IPS DF 6.9 (cell line): ENCODE data around the gene SSBP3.

Experiments used
- DNase-seq: peaks from one replicate; pipeline ENCODE4 v3.0.0-alpha.2; 2013; ENCODE audit warnings: low read depth, low spot score
- H3K27ac ChIP-seq: one replicate; pipeline ENCODE4 v1.5.1; 2013; ENCODE audit warnings: low read length, control low read depth
- H3K27me3 ChIP-seq: 2 replicates; pipeline ENCODE4 v1.6.1; 2013; ENCODE audit warnings: mild to moderate bottlenecking, low read length; ENCODE audit not compliant: control insufficient read depth, insufficient read depth
- H3K36me3 ChIP-seq: 2 replicates; pipeline ENCODE4 v1.6.1; 2013; ENCODE audit warnings: low read length; ENCODE audit not compliant: control insufficient read depth, insufficient read depth
- H3K4me1 ChIP-seq: 2 replicates; pipeline ENCODE4 v1.6.1; 2013; ENCODE audit warnings: low read length; ENCODE audit not compliant: control insufficient read depth, insufficient read depth
- H3K4me3 ChIP-seq: 2 replicates; pipeline ENCODE4 v1.5.1; 2013; ENCODE audit warnings: mild to moderate bottlenecking, low read length
- H3K9me3 ChIP-seq: 2 replicates; pipeline ENCODE4 v1.6.1; 2013; ENCODE audit warnings: low read length, inconsistent platforms; ENCODE audit not compliant: control insufficient read depth, insufficient read depth
- WGBS: extraction: QIAGEN DNeasy Blood & Tissue Kit; methylation state at CpG from one replicate; pipeline ENCODE4 v1.1.7; 2013; ENCODE audit warnings: mixed read lengths, missing lambda C conversion rate; ENCODE audit not compliant: insufficient read length, insufficient coverage; 5-methylcytosine and 5-hydroxymethylcytosine counted together

Gene SSBP3

DNA sequence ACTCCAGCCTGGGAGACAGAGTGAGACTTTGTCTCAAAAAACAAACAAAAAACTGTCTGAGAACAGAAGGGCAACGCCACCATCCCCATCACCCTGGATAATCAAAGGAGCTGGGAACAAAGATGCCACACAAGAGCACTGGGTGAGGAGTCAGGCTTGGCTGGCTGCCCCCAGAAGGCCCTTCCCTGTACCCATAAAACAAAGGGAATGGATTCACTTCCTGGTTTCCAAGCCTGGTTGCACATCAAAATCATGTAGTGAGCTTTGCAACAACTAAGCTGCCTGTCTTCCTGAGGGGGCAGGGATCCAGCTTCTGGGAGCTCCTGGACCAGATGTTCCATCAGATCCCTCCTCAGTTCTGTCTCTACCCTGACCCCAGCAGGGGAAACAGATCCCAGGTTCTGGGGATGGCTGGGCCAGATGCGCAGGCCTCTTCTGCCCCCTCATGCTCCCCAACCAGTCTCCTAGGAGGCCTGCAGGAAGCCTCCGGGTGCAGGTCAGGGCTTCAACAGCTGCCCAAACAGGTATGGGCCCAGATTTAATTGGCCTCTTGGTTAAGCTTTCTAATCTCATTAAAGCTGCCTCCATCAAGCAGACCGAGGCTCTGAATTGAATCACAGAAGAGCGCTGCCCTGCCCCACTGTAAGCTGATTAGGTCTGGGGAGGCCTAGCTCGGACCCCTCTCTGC lies 108.5 kb downstream of the SSBP3 start:
- Histone ChIP-seq H3K27ac (no peak overlapping the region), H3K9me3 (no peaks in the 10 kb centered on the region), H3K4me1 (peaks cover 7% of the 10 kb centered on the region), H3K27me3 (no peaks in the 10 kb centered on the region), H3K4me3 (no peak overlapping the region), H3K36me3 (no peaks in the 10 kb centered on the region)
- DNase-seq = no peak
- WGBS = no CpG with 5 or more reads among the region's 6 CpGs

DNA sequence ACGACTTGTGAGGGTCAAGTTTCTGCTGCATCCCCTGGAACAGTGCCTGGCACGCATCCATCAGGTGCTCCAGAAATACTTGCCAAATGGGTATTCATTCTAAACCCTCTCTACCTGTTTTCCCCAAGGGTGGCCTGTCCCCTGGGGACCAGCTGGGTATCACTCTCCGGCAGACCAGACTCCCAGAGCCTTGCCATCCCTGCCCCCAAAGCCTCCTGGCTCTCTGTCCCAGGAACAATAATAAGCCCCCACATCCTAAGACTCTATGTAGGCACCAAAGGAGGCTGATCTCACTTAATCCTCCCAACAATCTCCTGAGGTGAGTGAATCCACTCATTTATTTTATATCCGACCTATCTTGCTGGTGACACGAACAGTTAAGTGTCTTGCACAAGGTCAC lies 109.5 kb downstream of the SSBP3 start:
- H3K27ac ChIP-seq = no peak overlapping the region
- no peaks in the 10 kb centered on the region for H3K36me3 ChIP-seq
- H3K9me3 ChIP-seq = no peaks in the 10 kb centered on the region
- DNase-seq = no peak
- H3K4me3 ChIP-seq = no peak overlapping the region
- peaks cover 7% of the 10 kb centered on the region for H3K4me1 ChIP-seq
- H3K27me3 ChIP-seq = no peaks in the 10 kb centered on the region
- no CpG with 5 or more reads among the region's 5 CpGs for WGBS

DNA sequence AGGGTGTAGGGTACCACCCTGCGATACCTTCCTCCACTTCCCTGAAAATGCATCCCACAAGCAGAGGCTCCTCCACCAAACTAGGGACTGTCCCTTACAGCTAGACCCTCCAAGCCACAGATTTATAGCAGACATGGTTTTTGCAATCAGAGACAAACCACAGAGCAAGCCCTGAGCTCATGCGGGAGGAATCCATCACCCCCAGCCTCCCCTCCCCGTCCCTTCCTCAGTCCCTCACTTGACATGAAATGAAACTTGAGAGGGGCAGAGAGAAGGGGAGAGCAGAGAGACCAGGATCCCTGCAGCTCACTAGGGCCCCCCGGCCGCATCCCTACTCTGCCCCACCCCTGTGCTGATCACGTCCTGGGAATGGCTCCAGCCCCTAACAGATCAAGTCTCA lies 111.3 kb downstream of the SSBP3 start:
- no peaks in the 10 kb centered on the region for H3K9me3 ChIP-seq
- H3K4me3 ChIP-seq = no peak overlapping the region
- H3K27ac ChIP-seq = no peak overlapping the region
- no peak for DNase-seq
- no peaks in the 10 kb centered on the region for H3K27me3 ChIP-seq
- no CpG with 5 or more reads among the region's 6 CpGs for WGBS
- H3K36me3 ChIP-seq = no peaks in the 10 kb centered on the region
- peaks cover 5% of the 10 kb centered on the region for H3K4me1 ChIP-seq

DNA sequence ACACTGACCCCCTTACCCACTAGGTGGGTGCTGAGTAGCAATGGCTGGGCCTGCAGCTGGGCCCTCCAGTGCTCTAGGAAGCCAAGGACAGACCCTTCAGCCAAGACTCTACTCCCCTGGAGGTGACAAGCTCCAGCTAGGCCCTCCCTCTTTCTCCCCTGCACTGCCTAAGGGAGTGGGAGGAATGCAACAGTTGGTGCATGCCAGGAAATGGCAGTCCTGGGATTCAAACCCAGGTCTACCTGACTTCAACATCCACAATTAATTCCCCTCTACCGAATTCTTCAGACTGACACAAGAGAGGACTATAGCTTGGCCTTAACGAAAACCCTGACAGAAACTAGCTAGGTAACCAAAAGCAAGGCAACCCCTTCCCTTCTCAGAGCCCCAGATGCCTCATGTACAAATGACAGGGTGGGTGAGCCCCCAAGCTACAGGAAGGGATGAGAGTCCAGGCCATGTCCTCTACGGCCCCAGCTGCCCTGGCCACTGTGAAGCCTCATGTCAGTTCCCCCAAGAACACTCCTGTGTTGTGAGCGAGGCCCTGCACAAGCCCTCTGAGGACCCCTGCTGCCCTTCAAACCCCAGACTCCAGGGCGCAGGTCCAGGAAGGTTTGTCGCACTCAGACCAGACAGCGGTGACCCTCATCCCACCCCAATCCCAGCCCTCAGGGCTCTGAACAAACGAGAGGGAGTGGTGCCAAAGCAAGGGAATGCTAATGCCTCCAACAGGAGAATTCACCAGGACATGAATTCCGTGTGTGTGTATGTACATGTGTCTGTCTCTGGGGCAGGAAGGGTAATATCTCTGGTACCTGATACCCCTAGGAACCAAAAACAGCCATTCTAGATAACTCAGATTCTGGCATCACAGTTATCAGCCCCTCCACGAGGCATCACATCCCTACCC lies 113.9 kb downstream of the SSBP3 start:
- H3K4me3 ChIP-seq = no peak overlapping the region
- no peak for DNase-seq
- H3K36me3 ChIP-seq = no peaks in the 10 kb centered on the region
- H3K9me3 ChIP-seq = no peaks in the 10 kb centered on the region
- no CpG with 5 or more reads among the region's 10 CpGs for WGBS
- H3K27ac ChIP-seq = no peak overlapping the region
- H3K4me1 ChIP-seq = peaks cover 6% of the 10 kb centered on the region
- H3K27me3 ChIP-seq = no peaks in the 10 kb centered on the region

DNA sequence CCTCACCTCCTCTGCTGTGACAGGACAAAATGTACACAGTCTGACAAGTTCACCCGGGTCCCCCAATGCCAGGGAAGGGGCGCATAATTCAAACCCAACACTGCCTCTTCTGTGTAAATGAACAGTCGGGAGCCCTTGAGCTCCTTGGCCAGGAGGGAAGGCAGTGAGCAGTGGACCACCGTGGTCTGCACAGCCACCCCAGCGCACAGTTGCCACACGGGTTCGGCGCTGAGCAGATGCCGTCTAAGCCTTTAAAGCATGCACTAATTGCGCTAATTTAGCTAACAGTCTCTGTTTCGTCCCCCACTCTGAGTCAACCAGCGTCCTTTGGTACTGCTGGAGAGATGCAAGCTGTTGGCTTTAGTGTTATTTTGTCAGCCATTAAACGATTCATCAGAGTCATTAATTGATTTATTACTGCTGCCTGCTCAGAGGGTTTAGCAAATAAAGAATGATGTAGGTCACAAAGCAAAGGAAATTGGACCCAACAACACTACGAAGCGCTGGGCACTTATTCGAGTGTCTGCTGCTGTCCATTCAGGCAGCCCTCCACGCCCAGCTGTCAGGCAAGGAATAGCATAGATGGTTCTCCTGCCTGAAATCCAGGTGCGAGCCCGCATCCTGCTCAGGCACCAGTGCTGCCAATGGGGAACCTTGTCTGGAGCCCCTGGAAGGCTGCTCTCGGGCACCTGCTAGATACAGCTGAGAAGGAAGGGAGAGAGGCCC lies 114.8 kb downstream of the SSBP3 start:
- no peak for DNase-seq
- H3K9me3 ChIP-seq = no peaks in the 10 kb centered on the region
- no CpG with 5 or more reads among the region's 20 CpGs for WGBS
- H3K4me3 ChIP-seq = no peak overlapping the region
- no peaks in the 10 kb centered on the region for H3K36me3 ChIP-seq
- H3K27ac ChIP-seq = no peak overlapping the region
- H3K4me1 ChIP-seq = peaks cover 8% of the 10 kb centered on the region
- no peaks in the 10 kb centered on the region for H3K27me3 ChIP-seq

DNA sequence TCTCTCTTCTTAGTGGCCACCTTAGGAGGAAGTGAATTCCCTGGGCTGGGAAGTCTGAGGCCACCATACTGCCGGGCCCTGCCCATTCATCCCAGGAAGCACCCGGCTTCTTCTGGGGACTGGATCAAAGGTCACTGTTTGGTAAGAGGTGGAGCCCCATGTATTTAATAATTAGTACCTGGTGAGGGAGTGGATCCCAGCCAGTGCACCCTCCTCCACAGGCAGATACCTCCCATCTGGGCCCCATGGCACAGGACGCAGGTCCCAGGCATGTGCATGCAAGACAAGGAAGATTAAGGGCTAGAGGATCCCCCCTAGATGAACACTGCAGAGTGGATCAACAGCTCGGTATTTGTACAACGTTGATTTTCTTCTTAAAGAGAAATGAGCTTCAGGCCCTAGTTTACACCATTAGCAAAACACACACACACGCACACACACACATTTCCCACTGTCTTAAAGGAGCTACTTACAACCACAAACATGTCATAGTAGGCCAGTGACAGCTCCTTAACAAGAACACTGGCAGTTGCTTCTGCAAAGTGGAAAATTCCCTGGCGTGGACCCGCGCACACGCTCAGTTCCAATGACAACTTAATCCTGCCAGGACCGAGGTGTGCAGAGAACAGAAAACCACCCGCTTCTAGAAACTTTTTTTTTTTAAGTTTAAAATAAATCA lies 115.5 kb downstream of the SSBP3 start:
- no peak overlapping the region for H3K4me3 ChIP-seq
- no peak for DNase-seq
- H3K27ac ChIP-seq = no peak overlapping the region
- no peaks in the 10 kb centered on the region for H3K9me3 ChIP-seq
- H3K27me3 ChIP-seq = no peaks in the 10 kb centered on the region
- peaks cover 9% of the 10 kb centered on the region for H3K4me1 ChIP-seq
- H3K36me3 ChIP-seq = no peaks in the 10 kb centered on the region
- no CpG with 5 or more reads among the region's 12 CpGs for WGBS

DNA sequence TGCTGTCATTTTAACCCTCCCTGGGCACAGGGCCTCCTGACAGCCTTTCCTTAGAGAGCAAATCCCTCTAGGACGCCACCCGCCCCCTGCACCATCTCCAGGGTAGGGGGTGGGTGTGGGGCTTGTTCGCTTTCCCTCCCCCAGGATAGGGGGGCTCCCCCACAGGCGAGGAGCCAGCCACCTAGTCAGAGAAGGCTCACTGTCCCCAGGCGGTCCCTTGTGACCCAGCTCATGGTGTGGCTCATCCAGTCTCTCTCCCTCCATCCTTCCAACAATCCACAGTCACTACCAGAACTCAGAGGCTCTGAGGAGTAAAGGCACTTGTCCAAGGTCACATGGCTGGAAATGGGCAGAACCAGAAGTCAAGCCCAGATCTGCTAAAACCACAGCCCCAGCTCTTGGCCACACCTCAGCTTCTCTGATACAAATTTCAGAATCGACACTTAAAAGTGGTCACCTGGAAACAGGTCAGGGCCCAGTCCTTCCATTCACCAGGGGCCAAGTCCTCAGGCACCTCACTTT lies 116.4 kb downstream of the SSBP3 start:
- no CpG with 5 or more reads among the region's 6 CpGs for WGBS
- DNase-seq = no peak
- H3K27me3 ChIP-seq = no peaks in the 10 kb centered on the region
- H3K4me1 ChIP-seq = peaks cover 6% of the 10 kb centered on the region
- H3K27ac ChIP-seq = no peak overlapping the region
- H3K4me3 ChIP-seq = no peak overlapping the region
- H3K9me3 ChIP-seq = no peaks in the 10 kb centered on the region
- no peaks in the 10 kb centered on the region for H3K36me3 ChIP-seq

DNA sequence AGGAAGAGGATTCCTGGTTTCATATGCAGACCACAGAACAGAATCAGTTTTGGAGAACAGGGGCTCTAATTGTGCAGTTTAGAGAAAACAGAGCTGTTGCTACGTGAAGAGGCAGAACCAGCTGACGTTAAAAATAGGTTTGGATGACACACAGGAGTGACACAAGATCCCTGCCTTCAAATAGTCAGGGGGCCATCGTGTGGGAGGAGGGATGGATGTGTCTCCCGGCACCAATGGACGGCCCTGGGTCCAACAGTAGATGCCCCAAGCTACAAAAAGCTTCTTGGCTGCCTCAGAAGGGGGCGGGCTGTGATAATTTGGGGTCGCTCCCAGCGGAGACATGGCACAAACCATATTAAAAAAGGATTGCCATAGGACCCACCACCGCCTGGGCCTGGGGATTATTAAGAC lies 118.4 kb downstream of the SSBP3 start:
- no peak overlapping the region for H3K4me3 ChIP-seq
- DNase-seq = no peak
- no peak overlapping the region for H3K27ac ChIP-seq
- no peaks in the 10 kb centered on the region for H3K9me3 ChIP-seq
- peaks cover 6% of the 10 kb centered on the region for H3K4me1 ChIP-seq
- WGBS = no CpG with 5 or more reads among the region's 9 CpGs
- no peaks in the 10 kb centered on the region for H3K36me3 ChIP-seq
- H3K27me3 ChIP-seq = no peaks in the 10 kb centered on the region

DNA sequence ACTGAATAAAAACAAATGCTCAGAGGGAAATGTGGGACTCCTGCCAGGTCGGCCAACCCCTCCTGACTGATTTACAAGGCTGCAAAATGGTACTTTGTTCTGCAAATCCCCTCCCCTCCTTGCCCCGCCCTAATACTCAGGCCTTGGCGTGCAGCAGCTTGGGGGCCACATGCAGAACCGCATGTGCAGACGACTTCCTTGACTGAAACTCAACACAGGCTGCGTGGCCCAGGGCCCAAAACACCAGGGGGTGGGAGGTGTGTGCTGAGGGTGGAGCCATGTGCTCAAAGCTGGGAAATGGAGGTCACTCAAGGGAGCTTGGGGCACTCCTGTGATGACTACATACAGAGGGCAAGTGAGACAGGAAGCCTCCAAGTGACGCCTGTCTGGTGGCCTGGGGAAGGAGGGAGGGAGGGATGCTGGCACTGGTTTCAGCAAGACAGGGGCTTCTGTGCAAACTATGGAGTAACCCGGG lies 119.0 kb downstream of the SSBP3 start:
- H3K9me3 ChIP-seq = no peaks in the 10 kb centered on the region
- H3K4me1 ChIP-seq = peaks cover 6% of the 10 kb centered on the region
- H3K27me3 ChIP-seq = no peaks in the 10 kb centered on the region
- WGBS = no CpG with 5 or more reads among the region's 8 CpGs
- DNase-seq = no peak
- no peak overlapping the region for H3K4me3 ChIP-seq
- no peak overlapping the region for H3K27ac ChIP-seq
- H3K36me3 ChIP-seq = no peaks in the 10 kb centered on the region
